GM18499 (cell line): ENCODE data around the gene ADCY9.
"Not testable (repeated sequence)": the region's sequence is repeated elsewhere in the genome, so short reads cannot be mapped to it uniquely, and the experiment has no call there.

Source experiments
- ATAC-seq: cut with Tn5 transposase; IDR thresholded peaks from one replicate; pipeline ENCODE4 v1.9.1; 2021; ENCODE audit warnings: moderate number of reproducible peaks; ENCODE audit not compliant: insufficient read depth, unreplicated experiment

ADCY9 gene

DNA sequence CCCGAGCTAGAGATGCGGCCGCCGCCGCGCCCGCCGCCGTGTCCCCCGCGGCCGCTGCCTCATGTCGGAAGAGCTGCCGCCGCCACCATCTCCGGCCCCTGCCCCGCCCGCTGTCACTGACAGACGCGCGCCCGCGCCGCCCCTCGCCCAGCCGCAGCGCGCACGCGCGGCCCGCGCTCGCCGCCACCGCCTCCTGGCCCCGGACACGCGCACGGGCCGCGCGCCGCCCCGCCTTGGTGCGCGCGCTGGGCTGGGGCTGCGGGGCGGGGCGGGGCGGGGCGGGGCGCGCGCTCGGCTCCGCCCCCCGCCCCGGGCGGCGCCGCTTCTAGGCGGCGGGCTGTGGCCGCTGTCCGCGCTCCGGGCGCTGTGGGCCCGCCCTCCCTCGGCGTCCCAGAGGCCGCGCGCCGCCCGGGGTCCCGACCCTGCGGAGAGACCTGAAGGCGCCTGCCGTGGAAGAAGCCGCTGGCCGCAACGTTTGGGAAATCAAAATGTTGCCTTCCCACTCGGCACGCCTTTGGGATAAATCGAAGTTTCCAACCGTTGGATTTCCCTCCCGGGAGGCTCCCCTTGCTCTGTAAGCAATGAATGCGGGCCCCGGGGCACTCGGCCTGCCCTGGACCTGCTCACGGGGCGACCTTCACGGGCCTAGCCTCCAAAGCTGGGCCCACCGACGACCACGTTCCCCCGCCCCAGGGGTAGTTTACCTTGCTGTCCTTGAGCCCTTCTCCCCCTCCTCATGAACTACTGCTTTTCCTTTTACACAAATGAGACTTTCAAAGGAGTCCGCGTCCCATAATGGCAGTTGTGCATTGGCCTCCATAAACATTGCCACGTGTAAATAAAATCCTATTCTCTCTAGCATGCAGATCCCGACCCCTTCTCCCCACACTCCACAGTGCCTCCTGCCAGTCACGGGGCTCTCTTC is at the start of gene ADCY9:
TSS of gene ADCY9 (minus strand) at position 118 of the 925 bp plus-strand sequence. CDS start 1,000 bp downstream, outside the sequence.
- ATAC-seq = no peak

DNA sequence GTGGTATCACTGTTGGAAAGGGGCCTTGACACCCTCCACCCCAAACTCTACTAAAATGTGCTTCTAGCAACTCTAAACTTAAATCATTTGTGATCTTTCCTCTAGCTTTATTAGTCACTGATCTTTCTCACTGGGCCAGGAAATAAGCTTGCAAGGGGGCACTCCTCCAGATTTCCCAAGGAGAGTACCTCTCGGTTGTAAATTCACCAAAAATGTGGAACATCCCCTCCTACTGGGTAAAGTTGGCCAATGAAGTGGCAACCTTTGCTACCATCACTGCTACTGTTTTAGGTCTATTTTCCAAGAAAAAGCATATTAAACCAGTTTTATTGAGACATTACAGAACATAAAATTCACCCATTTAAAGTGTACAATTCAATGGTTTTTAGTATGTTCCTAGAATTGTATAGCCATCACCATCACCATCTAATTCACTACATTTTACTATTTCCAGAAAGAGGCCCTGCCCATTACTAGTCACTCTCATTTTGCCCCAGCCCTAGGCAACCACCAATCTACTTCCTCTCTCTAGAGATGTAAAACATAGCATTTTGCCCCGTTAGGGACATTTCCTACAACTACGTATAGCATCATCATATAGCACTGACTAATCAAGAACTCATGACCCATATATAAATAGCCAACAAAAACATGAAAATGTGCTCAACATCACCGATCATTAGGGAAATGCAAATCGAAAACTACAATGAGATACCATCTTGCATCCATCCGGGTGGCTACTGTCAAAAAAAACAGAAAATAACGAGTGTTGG is 44.6 kb upstream of the ADCY9 start:
- ATAC-seq = no peak

DNA sequence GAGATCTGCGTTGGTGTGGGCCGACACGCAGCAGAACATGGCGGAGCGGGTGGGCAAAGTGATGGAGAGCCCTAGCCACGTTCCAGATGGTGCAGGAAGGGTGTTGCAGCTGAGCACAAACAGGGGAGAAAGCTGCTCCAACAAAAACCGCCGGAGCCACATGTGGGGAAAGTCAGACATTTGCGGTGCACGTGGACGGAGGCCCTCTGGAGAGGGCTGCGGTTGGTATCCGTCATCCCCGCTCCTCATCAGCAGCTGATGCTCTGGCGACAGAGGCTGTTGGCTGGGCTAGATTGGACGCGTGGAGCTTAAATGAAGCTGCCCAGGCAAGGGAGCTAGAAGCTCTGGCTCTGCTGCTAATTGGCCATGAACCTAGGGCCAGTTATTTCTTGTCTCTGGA is 43.5 kb upstream of the ADCY9 start:
- ATAC-seq = no peak

DNA sequence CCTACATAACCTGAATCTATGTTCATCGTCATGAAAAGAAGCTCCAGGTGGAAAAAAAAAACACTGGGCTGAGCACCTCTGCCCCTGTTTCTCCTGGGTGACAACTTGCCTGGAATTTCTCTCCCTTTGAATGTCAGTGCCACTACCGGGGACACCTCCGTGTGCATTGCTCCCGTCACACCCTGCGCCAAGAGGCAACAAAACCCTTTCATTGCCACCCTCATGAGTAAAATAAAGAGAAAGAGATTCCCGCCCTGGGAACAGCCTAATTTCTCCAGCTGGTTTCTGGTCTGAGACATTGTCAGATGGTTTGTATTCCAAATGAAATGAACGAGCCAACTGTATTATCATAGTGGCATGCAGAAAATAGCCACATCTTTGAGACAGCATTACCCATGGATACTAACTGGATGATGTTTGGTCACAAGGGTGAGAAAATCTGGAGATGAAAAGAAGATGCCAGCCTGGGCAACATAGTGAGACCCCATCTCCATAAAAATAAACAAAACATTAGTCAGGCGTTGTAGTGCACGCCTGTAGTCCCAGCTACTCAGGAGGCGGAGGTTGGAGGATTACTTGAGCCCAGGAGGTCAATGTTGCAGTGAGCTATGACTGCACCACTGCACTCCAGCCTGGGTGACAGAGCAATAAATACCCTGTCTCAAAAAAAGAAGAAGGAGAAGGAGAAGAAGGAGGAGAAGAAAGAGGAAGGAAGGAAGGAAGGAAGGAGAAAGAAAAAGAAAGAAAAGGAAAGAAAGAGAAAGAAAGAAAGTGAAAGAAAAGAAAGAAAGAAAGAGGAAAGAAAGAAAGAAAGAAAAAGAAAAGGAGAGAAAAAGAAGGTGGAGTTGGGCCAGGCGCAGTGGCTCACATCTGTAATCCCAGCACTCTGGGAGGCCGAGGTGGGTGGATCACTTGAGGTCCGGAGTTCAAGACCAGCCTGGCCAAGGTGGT is 42.2 kb upstream of the ADCY9 start:
- ATAC-seq = no peak

DNA sequence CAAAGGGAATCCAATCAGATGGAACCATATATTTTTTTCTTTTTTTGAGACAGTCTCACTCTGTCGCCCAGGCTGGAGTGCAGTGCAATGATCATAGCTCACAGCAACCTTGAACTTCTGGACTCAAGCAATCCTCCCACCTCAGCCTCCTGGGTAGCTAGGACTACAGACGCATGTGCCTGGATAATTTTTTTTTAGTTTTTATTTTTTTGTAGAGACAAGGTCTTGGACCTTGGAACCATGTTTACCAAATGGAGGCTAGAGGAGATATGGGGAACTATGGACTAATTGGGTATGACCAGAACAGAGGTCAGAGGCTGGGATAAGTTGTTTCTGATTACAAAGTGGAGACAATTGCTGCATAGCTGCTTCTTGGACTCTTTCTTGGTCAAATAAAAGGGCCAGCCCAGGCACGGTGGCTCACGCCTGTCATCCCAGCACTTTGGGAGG is 41.2 kb upstream of the ADCY9 start:
- no peak for ATAC-seq

DNA sequence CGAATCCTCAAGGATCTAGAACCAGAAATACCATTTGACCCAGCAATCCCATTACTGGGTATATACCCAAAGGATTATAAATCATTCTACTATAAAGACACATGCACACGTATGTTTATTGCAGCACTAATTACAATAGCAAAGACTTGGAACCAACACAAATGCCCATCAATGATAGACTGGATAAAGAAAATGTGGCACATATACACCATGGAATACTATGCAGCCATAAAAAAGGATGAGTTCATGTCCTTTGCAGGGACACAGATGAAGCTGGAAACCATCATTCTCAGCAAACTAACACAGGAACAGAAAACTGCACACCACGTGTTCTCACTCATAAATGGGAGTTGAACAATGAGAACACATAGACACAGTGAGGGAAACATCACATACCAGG is 40.3 kb upstream of the ADCY9 start:
- not testable (repeated sequence) for ATAC-seq

DNA sequence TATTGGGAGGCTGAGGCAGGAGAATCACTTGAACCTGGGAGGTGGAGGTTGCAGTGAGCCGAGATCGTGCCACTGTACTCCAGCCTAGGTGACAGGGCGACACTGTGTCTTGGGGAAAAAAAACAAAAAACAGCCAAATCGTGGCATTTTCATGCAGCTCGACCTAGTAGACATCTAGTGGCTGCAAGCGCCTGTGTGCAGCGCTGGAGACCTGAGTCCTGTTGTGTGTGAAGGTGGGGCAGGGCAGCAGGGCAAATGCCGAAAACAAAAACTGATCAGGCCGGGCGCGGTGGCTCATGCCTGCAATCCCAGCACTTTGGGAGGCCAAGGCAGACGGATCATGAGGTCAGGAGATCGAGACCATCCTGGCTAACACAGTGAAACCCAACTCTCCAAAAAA is 37.1 kb upstream of the ADCY9 start:
- not testable (repeated sequence) for ATAC-seq

DNA sequence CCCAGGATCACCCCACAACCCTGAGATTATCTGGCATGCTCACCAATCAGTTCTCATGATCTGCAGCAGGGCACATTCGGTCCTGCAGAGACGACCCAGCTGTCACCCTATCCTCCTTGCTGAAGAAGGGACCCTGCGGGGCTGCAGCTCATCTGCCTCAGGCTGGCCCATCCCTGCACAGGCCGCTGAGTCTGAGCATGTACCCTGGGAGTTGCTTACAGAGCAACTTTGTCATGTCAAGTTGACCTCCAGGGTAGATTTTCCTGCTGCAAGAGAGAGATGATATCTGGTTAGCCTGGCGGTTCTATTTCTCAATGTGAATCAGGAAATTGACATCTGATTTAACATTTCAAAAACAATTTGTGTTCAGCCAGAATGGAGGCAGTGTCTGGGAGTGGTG is 36.0 kb upstream of the ADCY9 start:
- ATAC-seq = no peak

DNA sequence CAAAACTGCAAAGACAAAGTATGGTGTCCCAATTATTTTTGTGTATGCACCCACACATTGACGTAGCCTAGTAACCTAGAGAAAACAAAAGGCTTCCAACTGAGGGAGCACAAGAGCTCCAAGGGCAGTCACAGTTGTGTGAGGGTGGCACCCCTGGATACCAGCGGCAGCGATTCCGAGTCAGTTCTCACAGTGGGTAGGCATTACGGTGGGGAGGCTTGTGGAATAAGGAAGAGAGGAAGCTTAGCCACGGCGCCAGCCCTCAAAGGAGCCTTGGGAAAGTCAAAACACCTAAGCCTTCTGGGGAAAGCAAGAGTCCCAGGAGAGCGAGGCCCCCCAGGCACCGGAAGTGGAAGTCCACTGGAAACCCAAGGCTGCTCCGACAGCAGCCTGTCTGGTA is 31.0 kb upstream of the ADCY9 start:
- no peak for ATAC-seq

DNA sequence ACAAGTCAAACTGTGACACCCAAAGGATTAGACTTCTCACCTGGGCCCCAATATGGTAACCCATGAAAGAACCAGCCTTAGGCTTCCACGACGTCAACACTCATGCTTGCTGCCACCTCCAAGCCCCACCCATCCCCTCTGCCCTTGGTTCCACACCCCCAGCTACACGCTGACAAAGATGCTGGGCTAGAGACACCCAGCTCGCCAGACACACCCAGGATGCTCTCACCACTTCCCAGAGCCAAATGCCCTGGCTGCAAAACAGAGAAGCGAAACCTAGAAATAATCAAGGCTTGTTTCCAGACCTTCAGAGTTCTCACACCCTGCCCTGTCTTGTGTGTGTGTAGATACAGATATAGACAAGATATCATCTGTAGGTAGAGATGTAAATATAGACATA is 26.0 kb upstream of the ADCY9 start:
- no peak for ATAC-seq

DNA sequence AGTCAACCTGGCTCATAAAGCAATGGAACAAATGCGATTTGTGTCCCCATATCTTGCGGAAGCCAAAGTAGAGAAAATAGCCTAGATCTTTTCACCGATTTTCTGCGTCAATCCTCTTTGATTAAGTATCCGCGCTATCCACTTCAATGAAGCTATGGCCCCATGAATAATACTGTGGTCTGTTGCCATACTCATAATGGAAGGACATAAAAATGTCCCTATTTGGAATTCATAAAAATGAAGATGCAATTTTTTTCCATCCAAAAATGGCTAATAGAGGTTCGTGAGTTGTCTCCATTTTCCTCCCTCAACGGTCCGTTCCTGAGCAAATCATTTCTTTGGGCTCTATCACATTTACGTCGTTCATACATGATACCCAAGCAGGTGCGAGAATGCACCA is 25.4 kb upstream of the ADCY9 start:
- ATAC-seq = no peak

DNA sequence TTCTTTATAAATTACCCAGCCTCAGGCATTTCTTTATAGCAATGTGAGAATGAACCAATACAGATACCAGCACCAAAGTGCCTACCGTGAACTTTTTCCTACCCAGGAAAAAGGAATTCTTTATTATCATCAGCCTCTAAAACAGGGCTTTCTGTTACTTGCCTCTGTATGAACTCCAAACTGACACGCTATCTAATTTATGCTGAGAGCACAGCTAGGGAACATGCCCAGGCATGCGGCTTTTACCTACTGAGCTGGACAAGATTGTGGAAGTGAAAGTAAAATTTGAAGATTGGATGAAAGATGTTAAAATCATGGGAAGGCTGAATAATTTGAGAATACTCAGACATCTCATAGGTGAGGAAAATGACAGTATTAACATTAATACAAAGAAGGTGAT is 24.4 kb upstream of the ADCY9 start:
- ATAC-seq = no peak

DNA sequence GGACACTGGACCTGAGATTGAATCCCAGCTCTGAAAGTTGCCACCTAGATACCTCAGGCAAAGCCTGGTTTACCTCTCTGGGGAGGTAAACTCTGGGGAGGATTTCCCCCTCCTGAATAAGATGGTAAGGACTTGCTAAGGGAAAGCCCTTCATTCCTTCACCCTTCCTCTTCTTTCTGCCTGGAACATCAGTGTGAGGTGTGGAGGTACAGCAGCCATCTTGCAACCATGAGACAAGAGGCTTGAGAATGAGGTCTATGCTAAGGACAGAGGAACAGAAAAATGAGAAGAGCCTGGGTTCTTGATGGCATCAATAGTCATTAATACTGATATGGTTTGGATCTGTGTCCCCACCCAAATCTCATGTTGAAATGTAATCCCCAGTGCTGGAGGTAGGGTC is 23.7 kb upstream of the ADCY9 start:
- ATAC-seq = no peak

DNA sequence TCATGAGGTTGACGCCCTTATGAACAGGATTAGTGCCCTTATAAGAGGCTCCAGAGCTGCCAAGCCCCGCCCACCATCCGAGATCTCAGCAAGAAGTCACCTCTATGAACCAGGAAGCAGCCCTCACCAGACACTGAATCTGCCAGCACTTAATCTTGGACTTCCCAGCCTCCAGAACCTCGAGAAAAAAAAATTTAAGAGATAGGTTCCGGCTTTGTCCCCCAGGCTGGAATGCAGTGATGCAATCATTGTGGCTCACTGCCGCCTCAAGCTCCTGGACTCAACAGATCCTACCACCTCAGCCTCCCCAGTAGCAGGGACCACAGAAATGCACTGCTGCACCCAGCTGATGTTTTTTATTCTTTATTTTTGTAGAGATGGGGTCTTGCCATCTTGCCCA is 22.5 kb upstream of the ADCY9 start:
- ATAC-seq = no peak

DNA sequence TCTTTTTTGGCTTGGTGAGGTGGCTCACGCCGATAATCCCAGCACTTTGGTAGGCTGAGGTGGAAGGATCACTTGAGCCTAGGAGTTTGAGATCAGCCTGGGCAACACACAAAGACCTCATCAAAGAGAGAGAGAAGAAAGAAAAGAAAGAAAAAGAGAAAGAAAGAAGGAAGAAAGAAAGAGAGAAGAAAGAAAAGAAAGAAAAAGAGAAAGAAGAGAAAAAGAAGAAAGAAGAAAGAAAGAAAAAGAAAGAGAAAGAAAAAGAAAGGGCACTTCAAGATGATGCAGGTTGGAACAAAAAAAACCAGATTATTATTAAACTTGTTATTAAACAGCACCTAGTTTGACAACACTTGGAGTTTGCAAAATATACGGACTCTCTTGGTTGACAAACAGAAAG is 21.2 kb upstream of the ADCY9 start:
- no peak for ATAC-seq

DNA sequence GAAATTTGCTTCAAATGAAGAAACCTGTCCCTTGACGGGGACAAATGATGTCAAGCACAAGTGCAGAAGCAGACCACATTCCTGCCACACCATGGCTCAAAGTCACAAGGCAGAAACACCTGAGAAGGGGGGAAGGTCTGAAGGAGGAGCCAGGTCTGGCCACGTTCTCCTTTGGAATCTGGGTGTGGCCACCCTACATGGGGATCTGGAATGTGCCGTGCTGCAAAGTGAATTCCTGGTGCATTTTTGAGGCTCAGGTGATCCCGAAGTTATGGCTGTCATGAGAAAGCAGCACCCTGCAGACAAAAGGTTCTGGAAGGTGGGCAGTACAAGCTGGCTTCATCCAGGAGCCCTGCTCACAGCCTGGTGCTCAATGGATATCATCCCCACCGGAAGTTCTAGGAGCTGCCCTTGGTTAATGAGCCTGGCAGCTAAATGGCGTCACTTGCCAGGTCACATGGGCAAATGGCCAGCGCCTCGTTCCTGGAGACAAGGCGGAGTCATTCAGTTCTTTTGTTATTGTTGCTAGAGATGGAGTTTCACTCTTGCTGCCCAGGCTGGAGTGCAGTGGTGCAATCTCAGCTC is 20.1 kb upstream of the ADCY9 start:
- ATAC-seq = no peak

DNA sequence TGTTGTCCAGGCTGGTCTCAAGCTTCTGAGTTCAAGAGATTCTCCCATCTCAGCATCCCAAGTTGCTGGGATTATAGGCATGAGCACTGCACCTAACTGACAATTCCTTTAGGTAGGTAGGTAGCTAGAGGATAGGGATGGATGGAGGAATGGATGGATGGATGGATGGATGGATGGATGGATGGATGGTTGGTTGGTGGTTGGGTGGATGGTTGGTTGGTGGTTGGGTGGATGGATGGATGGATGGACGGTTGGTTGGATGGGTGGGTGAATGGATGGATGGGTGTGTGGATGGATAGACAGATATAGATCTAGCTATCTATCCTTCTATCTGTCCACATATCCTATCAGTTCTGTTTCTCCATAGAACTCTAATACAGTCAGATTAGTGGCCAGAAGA is 19.3 kb upstream of the ADCY9 start:
- ATAC-seq = no peak

DNA sequence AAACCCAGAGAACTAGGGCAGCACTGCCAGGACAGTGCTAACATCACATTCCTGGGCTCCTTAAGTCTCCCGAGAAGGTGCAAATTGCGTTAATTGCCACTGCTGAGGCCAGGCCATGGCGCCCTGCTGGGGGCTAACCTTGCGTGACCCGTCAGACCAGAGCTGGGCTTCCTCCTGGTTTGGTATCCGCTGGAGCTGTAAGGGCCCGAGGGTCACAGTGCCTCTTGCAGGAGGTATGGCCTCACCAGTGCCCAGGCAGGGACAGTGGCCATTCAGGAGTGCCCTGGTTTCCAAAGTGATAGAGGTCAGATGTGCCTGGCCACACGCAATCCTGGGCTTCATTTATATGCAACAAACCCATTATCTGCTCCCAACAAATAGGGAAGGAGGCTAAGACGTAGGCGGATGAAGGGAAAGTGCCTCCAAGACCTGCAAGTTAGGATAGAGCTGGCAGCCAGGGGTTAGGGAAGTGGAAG is 17.7 kb upstream of the ADCY9 start:
- no peak for ATAC-seq

DNA sequence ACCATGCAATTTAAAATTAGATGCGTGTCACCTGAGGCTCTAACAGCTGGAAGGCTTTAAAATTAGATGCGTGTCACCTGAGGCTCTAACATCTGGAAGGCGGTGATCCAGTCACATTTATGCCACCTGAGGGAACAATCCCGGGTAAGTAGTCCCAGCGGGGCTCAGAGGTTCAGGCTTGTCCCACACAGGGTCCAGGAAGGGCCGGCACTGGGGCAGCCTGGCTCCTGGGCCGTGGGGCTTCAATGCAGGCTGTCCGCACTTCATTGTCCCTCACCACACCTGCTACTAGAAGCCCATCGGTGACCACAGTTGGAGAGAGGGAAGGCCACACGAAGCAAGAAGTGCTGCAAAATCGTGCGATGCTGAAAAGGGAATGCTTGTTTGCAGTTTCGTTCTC is 15.4 kb upstream of the ADCY9 start:
- ATAC-seq = no peak
